Activated T-helper 2 cell treated with anti-CD3 and anti-CD28 coated beads, Interferon-gamma antibody, Interleukin-2, Interleukin-4, amounts not matched to agents 10 μg/mL and 5 μg/mL and 100 μg/mL, durations not matched to agents 14 hours and 24 hours and 36 hours (primary cell): Measurements from ENCODE around the gene PKN1. TPM values are rescaled to one million over a fixed set of nuclear protein-coding genes. Genes with fewer than 3 reads are reported as not detected.
A peak's percentile ranks its signal among the peaks of the same experiment; 100 is the strongest.
"Not testable (repeated sequence)": the region's sequence is repeated elsewhere in the genome, so short reads cannot be mapped to it uniquely, and the experiment has no call there.

ENCODE experiments used
- DNase-seq: peaks from one replicate; pipeline ENCODE4 v3.0.0; 2021; ENCODE audit warnings: low spot score
- H3K27ac Mint-ChIP-seq: one replicate; pipeline ENCODE4 v1.8.0; 2021; ENCODE audit warnings: mixed read lengths
- H3K27me3 Mint-ChIP-seq: one replicate; pipeline ENCODE4 v1.8.0; 2021; ENCODE audit warnings: low read depth, mixed read lengths
- H3K36me3 Mint-ChIP-seq: one replicate; pipeline ENCODE4 v1.8.0; 2021; ENCODE audit warnings: low read depth, mixed read lengths
- H3K4me1 Mint-ChIP-seq: one replicate; pipeline ENCODE4 v1.8.0; 2021; ENCODE audit warnings: low read depth, mixed read lengths
- H3K4me3 Mint-ChIP-seq: one replicate; pipeline ENCODE4 v1.8.0; 2021; ENCODE audit warnings: low read depth, mild to moderate bottlenecking, moderate library complexity, mixed read lengths
- H3K9me3 Mint-ChIP-seq: one replicate; pipeline ENCODE4 v1.8.0; 2021; ENCODE audit warnings: mixed read lengths
- intact Hi-C: fragments of 100-400 bp; cut with micrococcal nuclease; formaldehyde crosslinking; loops from one replicate; pipeline ENCODE4 v1.15.1; 2023
- total RNA-seq: library from RNA; stranded (reverse); gene quantifications from 2 replicates; pipeline ENCODE4 v1.2.3, GENCODE V29; 2022

Gene PKN1
- total RNA-seq, 1 donor from 2014 or later, result 171 TPM

DNA sequence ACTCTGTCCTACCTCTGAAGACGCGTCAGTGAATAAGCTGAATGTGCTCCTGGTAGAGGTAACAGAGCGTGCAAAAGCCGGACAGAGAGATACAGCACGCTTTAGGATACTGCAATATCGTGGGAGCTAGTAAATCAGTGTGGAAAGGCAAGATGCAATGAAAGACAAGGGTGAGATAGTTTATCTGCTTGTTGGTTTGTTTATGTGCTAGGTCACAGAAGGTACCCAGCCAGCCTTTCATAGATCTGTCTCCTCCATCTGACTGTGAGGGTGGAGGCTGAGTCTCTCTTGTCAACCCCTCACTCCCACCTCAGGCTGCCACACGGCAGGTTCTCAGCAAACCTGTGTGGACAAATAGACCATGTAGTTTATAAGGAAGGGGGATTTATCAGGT is 63.7 kb downstream of the PKN1 start:
- Mint-ChIP-seq H3K27me3 (no peaks in the 10 kb centered on the region), H3K36me3 (no peaks in the 10 kb centered on the region), H3K4me1 (peaks cover 12% of the 10 kb centered on the region), H3K27ac (peak overlapping the region; percentile 30), H3K4me3 (peak overlapping the region; percentile 75), H3K9me3 (no peaks in the 10 kb centered on the region)
- no peak for DNase-seq
- intact Hi-C loops, result no loop called here

DNA sequence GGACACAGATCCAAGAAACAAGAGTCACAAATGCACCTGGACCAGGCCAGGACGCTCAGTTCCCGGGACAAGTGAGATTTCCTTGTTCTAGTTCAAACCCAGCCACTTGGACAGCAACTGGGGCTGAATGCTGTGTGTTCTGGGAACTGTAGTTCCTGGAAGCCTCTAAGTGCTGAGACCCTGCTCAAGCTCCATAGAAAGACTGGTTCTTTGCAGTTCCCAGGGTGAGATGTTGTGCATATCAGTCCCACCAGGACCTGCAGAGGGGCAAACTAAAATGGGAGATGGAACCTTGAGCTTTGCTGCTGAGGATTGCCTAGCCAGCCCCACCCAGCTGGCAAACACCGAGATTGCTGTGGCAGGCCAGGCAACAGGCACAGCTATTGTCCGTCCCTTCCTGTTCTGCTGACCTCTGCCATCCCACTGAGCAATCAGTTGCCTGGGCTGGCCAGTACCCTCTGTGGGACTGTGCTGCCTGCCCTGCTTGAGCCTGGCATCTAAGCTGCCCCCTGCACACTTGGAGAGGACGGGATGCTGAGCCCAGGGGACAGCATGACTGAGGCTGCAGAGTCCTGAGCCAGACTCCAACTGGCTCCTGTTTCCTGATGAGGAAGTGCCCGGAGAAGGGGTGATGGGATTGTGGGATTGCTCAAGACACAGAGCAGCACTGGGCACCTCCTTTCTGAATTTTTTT is 64.3 kb downstream of the PKN1 start:
- Mint-ChIP-seq H3K27ac (no peak overlapping the region), H3K36me3 (no peaks in the 10 kb centered on the region), H3K9me3 (no peaks in the 10 kb centered on the region), H3K4me1 (peaks cover 12% of the 10 kb centered on the region), H3K4me3 (peak overlapping the region; percentile 75), H3K27me3 (no peaks in the 10 kb centered on the region)
- intact Hi-C loops, result no loop called here
- no peak for DNase-seq

DNA sequence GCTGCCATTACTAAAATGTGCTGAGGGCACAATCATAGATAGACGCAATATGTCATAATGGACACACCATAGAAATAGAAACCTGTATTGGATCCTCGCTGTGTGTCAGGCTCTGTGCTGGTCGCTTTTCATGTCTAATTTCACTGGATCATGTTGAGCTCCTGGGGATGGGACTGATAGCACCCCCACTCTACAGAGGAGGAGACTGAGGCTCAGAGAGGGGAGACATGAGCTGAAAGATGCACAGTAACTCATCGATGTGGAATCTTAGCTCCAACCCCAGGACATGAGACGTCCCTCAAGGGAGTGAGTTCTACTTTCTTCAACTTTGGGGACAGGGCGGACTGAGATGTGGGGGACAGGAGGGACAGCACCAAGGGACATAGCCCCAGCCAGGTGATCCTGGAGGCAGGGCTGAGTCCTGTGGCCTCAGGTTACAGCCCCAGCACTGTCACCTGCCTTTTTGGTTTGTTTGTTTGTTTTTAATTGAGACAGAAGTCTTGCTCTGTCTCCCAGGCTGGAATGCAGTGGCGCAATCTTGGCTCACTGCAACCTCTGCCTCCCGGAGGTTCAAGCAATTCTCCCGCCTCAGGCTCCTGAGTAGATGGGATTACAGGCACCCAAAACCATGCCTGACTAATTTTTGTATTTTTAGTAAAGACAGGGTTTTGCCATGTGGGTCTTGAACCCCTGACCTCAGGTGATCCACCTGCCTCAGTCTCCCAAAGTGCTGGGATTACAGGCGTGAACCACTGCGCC is 69.4 kb downstream of the PKN1 start:
- Mint-ChIP-seq H3K36me3 (no peaks in the 10 kb centered on the region), H3K4me3 (no peak overlapping the region), H3K27ac (no peak overlapping the region), H3K27me3 (peaks cover 4% of the 10 kb centered on the region), H3K9me3 (no peaks in the 10 kb centered on the region), H3K4me1 (peaks cover 17% of the 10 kb centered on the region)
- intact Hi-C loops, result no loop called here
- DNase-seq, result no peak

DNA sequence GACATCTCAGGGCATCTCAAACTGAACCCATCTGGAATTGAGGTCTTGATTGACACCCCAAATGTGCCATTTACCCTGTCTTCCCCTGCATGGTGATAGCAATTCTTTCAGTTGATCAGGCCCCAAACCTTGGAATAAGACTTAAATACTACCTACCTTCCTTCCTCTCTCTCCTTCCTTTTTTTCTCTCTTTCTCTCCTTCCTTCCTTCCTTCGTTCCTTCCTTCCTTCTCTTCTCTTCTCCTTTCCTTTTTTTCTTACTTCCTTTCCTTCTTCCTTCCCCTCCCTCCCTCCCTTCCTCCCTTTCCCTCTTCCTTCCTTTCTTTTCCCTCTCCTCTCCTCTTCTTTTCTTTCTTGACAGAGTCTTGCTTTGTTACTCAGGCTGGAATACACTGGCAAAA is 70.2 kb downstream of the PKN1 start:
- Mint-ChIP-seq H3K9me3 (no peaks in the 10 kb centered on the region), H3K4me1 (peaks cover 21% of the 10 kb centered on the region), H3K27ac (no peak overlapping the region), H3K27me3 (peaks cover 4% of the 10 kb centered on the region), H3K36me3 (no peaks in the 10 kb centered on the region), H3K4me3 (no peak overlapping the region)
- intact Hi-C loops, result no loop called here
- no peak for DNase-seq

DNA sequence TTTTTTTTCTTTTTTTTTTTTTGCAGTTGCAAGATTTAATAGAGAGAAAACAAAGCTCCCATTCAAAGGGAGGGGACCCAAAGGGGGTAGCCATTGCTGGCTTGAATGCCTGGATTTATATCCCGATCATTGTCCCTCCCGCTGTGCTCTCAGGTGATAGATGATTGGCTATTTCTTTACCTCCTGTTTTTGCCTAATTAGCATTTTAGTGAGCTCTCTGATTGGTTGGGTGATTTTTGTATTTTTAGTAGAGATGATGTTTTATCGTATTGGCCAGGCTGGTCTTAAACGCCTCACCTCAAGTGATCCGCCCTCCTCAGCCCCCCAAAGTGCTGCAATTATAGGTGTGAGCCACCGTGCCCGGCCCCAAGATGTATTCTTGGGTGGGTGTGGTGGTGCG is 71.5 kb downstream of the PKN1 start:
- H3K9me3 Mint-ChIP-seq, H3K27me3 Mint-ChIP-seq, H3K4me3 Mint-ChIP-seq, intact Hi-C loops, DNase-seq, H3K36me3 Mint-ChIP-seq, H3K27ac Mint-ChIP-seq: not testable (repeated sequence)
- H3K4me1 Mint-ChIP-seq, result peaks cover 24% of the 10 kb centered on the region

DNA sequence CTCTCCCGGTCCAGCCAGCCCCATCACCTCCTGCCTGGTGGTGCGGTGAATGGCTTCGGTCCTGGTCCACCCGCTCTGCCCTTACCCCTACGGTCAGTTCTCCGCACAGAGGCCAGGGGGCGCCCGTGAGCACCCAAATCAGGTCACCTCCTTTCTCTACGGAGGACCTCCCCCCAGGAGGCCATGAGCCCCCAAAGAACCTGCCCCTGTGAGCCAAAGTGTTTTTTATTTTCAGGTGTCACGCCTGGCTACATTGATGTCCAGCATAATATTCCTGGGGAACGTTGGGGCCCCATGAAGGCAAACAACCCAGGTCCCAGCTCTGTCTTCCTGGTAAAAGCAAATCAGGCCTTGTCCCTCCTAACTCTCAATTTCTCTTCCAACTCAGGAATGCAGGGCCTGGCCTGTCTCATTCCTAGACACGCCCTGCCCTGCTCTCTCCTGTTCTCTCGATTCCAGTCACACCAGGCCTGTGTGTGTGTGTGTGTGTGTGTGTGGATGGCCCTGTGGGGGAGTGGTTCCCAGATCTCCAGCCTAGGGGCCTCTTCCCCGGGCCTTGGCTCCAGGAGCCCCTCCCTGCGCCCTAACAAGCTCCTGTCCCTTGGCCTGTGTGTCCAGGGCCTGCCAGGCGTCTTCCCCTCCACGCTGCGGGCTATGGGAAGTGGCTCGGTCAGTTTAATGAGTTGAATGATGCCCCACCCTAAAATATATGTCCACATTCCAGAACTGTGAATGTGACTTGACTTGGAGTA is 72.6 kb downstream of the PKN1 start:
- peaks cover 4% of the 10 kb centered on the region for H3K27me3 Mint-ChIP-seq
- no peaks in the 10 kb centered on the region for H3K36me3 Mint-ChIP-seq
- no peaks in the 10 kb centered on the region for H3K9me3 Mint-ChIP-seq
- peaks cover 29% of the 10 kb centered on the region for H3K4me1 Mint-ChIP-seq
- H3K27ac Mint-ChIP-seq, result peak overlapping the region; percentile 17
- intact Hi-C loops, result no loop called here
- peak; percentile 58 for DNase-seq
- no peak overlapping the region for H3K4me3 Mint-ChIP-seq

DNA sequence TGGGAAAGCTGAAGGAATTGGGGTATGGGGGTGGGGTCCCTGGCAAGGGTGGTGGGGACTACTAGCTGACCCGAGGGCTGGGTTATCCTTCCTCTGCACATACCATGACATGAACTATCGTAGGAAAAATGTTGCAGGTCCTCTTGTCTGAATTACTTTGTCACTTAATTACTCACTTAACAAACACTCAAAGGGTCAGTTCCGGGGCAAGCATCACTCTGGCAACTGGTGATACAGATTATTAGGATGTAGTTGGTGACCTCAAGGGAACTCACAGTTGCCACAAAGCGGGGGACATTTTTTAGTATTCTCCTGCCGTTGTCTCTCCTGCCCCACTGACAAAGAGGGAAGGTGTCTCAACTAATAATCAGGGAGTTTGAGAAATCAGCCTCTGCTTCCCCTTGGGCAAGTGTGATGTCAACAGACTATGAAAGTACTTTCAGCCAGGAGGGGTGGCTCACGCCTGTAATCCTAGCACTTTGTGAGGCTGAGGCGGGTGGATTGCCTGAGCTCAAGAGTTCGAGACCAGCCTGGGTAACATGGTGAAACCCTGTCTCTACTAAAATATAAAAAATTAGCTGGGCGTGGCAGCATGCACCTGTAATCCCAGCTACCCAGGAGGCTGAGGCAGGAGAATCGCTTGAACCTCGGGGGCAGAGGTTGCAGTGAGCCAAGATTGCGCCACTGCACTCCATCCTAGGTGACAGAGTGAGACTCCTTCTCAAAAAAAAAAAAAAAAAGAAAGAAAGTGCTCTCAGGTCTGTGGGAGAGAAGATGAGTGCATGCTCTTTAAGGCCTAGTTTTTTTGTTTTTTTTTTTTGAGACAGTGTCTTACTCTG is 74.8 kb downstream of the PKN1 start:
- H3K4me3 Mint-ChIP-seq, result no peak overlapping the region
- peaks cover 35% of the 10 kb centered on the region for H3K4me1 Mint-ChIP-seq

DNA sequence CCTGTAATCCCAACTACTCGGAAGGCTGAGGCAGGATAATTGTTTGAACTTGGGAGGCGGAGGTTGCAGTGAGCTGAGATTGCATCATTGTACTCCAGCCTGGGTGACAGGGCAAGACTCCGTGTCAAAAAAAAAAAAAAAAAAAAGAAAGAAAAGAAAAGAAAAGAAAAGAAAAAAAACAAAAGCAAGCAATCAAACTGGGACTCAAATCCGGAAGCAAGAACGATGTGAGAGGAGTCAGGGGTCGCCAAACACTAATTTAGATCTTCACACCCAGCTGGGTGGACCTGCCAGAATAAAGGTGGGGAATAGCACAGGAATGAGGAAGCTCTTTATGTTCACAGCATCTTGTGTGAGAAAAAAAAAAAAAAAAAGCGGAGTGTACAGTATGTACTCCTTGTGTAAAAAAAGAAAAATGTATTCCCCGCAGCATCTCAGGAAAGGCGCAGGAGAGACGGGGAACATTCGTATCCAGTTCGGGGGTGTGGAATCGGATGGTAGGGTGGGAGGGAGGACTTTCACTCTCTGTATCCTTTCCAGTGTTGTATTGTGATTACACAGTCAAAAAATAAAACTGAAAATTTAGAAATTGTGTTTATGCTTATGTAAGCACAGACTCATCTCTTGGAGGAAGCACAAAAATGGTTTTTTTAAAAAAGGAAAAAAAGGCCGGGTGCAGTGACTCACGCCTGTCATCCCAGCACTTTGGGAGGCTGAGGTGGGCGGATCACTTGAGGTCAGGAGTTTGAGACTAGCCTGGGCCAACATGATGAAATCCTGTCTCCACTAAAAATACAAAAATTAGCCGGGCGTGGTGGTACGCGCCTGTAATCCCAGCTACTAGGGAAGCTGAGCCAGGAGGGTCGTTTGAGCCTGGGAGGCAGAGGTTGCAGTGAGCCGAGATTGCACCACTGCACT is 77.5 kb downstream of the PKN1 start:
- Mint-ChIP-seq H3K27me3 (no peaks in the 10 kb centered on the region), H3K9me3 (no peaks in the 10 kb centered on the region), H3K4me1 (peaks cover 44% of the 10 kb centered on the region), H3K36me3 (peaks cover 23% of the 10 kb centered on the region), H3K4me3 (no peak overlapping the region), H3K27ac (peak overlapping the region; percentile 52)
- no peak for DNase-seq
- intact Hi-C loops, result loop anchor here (10.0 kb wide), 1 partner anchor 1346 kb away; no protein-coding TSS in a partner anchor

More for the DNA sequence above, 74.8 kb downstream of the PKN1 start:
- H3K9me3 Mint-ChIP-seq, result no peaks in the 10 kb centered on the region
- peaks cover 4% of the 10 kb centered on the region for H3K27me3 Mint-ChIP-seq
- no peak overlapping the region for H3K27ac Mint-ChIP-seq
- intact Hi-C loops, result no loop called here
- no peaks in the 10 kb centered on the region for H3K36me3 Mint-ChIP-seq
- DNase-seq, result no peak

DNA sequence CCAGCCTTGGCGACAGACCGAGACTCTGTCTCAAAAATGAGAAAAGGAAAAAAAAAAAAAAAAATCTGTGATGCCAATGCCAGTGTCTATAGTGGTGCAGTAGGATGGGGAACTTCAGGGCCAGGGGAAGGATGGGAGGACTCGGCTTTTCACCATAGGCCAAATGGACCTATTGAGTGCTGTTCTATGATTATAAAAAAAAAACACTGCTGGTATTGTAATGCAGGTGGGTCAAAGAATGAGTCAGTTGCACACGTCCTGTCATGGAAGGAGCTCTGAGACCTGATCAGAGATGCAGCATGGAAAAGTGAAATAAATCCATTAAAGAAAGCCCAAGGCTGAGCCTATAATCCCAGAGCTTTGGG is 78.1 kb downstream of the PKN1 start:
- H3K36me3 Mint-ChIP-seq, result peaks cover 29% of the 10 kb centered on the region
- H3K4me1 Mint-ChIP-seq, result peaks cover 44% of the 10 kb centered on the region
- no peaks in the 10 kb centered on the region for H3K9me3 Mint-ChIP-seq
- no peak overlapping the region for H3K4me3 Mint-ChIP-seq
- H3K27me3 Mint-ChIP-seq, result no peaks in the 10 kb centered on the region
- intact Hi-C loops, result loop anchor here (10.0 kb wide), 1 partner anchor 1346 kb away; no protein-coding TSS in a partner anchor
- no peak for DNase-seq
- peak overlapping the region; percentile 52 for H3K27ac Mint-ChIP-seq

DNA sequence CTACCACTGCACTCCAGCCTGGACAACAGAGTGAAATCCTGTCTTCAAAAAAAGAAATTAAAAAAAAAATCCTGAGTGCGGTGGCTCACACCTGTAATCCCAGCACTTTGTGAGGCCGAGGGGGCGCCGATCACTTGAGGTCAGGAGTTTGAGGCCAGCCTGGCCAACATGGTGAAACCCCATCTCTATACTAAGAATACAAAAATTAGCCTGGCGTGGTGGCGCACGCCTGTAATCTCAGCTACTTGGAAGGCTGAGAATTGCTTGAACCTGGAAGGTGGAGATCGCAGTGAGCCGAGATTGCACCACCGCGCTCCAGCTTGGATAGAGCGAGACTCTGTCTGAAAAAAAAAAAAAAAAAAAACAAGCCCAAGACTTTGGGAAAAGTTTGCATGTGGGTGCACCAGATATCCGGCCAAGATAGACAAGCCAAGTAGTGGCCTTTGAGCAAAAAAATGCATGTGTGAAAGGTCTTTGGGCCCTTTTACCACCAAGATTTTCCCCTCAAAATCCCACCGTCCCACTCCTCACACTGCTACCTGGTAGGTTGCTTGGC is 79.4 kb downstream of the PKN1 start:
- H3K4me3 Mint-ChIP-seq, result no peak overlapping the region
- H3K27ac Mint-ChIP-seq, result no peak overlapping the region
- no peak for DNase-seq
- no peaks in the 10 kb centered on the region for H3K27me3 Mint-ChIP-seq
- H3K36me3 Mint-ChIP-seq, result peaks cover 42% of the 10 kb centered on the region
- no peaks in the 10 kb centered on the region for H3K9me3 Mint-ChIP-seq
- intact Hi-C loops, result loop anchor here (10.0 kb wide), 1 partner anchor 1348 kb away; no protein-coding TSS in a partner anchor
- H3K4me1 Mint-ChIP-seq, result peaks cover 42% of the 10 kb centered on the region

DNA sequence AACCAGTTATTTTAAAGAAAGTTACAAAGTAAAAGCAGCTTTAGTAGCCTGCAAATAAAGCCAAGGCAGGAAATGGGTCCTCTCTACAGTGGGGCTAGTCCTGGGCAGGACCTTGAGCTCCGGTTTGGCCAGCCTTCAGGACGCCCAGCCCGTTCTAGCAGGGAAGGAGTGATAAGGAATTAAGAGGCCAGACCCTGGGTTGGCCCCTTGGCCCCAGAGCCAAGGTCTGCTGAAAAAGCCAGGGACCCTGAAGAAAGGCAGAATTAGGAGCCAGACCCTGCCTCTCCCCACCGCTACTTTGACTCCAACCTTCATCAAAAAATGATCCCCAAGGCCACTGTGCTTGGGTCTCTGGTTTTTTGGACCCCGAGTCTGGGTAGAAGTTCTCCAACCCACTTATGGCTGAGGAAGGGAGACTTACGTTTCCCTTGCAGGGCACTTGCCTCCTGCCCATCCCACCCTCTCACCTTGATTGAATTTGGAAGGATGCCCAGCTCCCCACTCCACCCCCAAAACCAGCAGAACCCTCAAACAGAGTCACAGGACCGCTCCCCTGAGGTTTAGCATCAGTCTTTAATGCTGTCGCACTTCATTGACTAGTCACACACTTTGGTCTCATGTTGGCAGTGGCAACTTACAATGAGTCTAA is 81.2 kb downstream of the PKN1 start:
- DNase-seq, result no peak
- Mint-ChIP-seq H3K27ac (peak overlapping the region; percentile 35), H3K4me1 (peaks cover 42% of the 10 kb centered on the region), H3K9me3 (no peaks in the 10 kb centered on the region), H3K27me3 (no peaks in the 10 kb centered on the region), H3K36me3 (peaks cover 42% of the 10 kb centered on the region), H3K4me3 (peak overlapping the region; percentile 82)
- intact Hi-C loops, result loop anchor here (10.0 kb wide), 1 partner anchor 1350 kb away; no protein-coding TSS in a partner anchor
